Neural cell (in vitro differentiated cells): ENCODE data around the gene ARL6IP1. TPM values are rescaled to one million over a fixed set of nuclear protein-coding genes. Genes with fewer than 3 reads are reported as not detected.
"Not testable (repeated sequence)": the region's sequence is repeated elsewhere in the genome, so short reads cannot be mapped to it uniquely, and the experiment has no call there.

Experiments
- H2AFZ ChIP-seq: fragments of 200-600, 300-800 bp; sonication (generic), shearing (Covaris generic); 2 replicates; pipeline ENCODE4 v1.6.0; 2014; ENCODE audit warnings: low read depth, mild to moderate bottlenecking, antibody characterized with exemption, low read length, moderate library complexity
- H3F3A ChIP-seq: fragments of 200-600 bp; shearing (Covaris generic); 2 replicates; pipeline ENCODE4 v1.6.1; 2016; ENCODE audit warnings: mild to moderate bottlenecking, moderate library complexity, mixed read lengths, antibody characterized with exemption, low read length; ENCODE audit not compliant: insufficient read depth, poor library complexity, severe bottlenecking
- H3K27ac ChIP-seq: fragments of 200-600, 300-800 bp; sonication (generic), shearing (Covaris generic); 2 replicates; pipeline ENCODE4 v1.5.1; 2014; ENCODE audit warnings: mild to moderate bottlenecking, low read length, moderate library complexity
- H3K27me3 ChIP-seq: fragments of 300-800, 200-600 bp; sonication (generic), shearing (Covaris generic); 2 replicates; pipeline ENCODE4 v1.6.0; 2014; ENCODE audit warnings: mild to moderate bottlenecking, low read depth, low read length, moderate library complexity; ENCODE audit not compliant: insufficient read depth
- H3K36me3 ChIP-seq: fragments of 300-800, 200-600 bp; sonication (generic), shearing (Covaris generic); 2 replicates; pipeline ENCODE4 v1.5.1; 2014; ENCODE audit warnings: mild to moderate bottlenecking, antibody characterized with exemption, low read length, moderate library complexity; ENCODE audit not compliant: insufficient read depth
- H3K4me2 ChIP-seq: fragments of 300-800, 200-600 bp; sonication (generic), shearing (Covaris generic); 2 replicates; pipeline ENCODE4 v1.6.0; 2014; ENCODE audit warnings: mild to moderate bottlenecking, low read length
- H3K4me3 ChIP-seq: fragments of 300-800, 200-600 bp; sonication (generic), shearing (Covaris generic); 2 replicates; pipeline ENCODE4 v1.5.1; 2014; ENCODE audit warnings: mild to moderate bottlenecking, low read length, moderate library complexity
- H3K79me2 ChIP-seq: fragments of 200-600 bp; shearing (Covaris generic); replicated peaks from 2 replicates; pipeline ENCODE4 v1.6.0; 2014; ENCODE audit warnings: mild to moderate bottlenecking, low read length, moderate library complexity; ENCODE audit not compliant: insufficient read depth
- H3K9ac ChIP-seq: fragments of 300-800, 200-600 bp; sonication (generic), shearing (Covaris generic); 2 replicates; pipeline ENCODE4 v1.6.1; 2016; ENCODE audit warnings: mild to moderate bottlenecking, low read length, mixed read lengths
- H3K9me2 ChIP-seq: fragments of 200-600 bp; shearing (Covaris generic); 2 replicates; pipeline ENCODE4 v1.6.1; 2016; ENCODE audit warnings: mild to moderate bottlenecking, low read length, mixed read lengths; ENCODE audit not compliant: insufficient read depth
- H3K9me3 ChIP-seq: fragments of 200-600, 300-800 bp; sonication (generic), shearing (Covaris generic); 2 replicates; pipeline ENCODE4 v1.6.1; 2016; ENCODE audit warnings: mild to moderate bottlenecking, mixed run types, low read length, moderate library complexity, mixed read lengths
- H4K20me1 ChIP-seq: fragments of 200-600 bp; shearing (Covaris generic); 2 replicates; pipeline ENCODE4 v1.6.1; 2016; ENCODE audit warnings: mild to moderate bottlenecking, mixed run types; ENCODE audit not compliant: insufficient read depth
- CTCF ChIP-seq: fragments of 450-650 bp; IDR thresholded peaks from 2 replicates; pipeline ENCODE4 v1.5.1; 2014; ENCODE audit warnings: antibody characterized with exemption, mild to moderate bottlenecking, moderate library complexity; ENCODE audit not compliant: poor library complexity, severe bottlenecking
- RAD21 ChIP-seq: fragments of 450-650 bp; conservative IDR thresholded peaks from 2 replicates; pipeline ENCODE4 v1.6.1; 2014; ENCODE audit warnings: antibody characterized with exemption, mild to moderate bottlenecking, moderate library complexity
- SMC3 ChIP-seq: fragments of 450-650 bp; conservative IDR thresholded peaks from 2 replicates; pipeline ENCODE4 v1.6.1; 2014; ENCODE audit warnings: antibody characterized with exemption, mild to moderate bottlenecking, moderate library complexity; ENCODE audit not compliant: poor library complexity
- polyA plus RNA-seq: library from polyadenylated mRNA; depleted of rRNA; stranded (reverse); fragments of >200 nt; gene quantifications from 2 replicates; pipeline ENCODE4 v1.2.3, GENCODE V29; 2014

ARL6IP1 gene
- polyA plus RNA-seq, 1 donor from 2014 or later: 556 TPM

GRCh38 chr16:18772171-18772570, 29.2 kb downstream of the ARL6IP1 start:
- not testable (repeated sequence) for H3K9ac ChIP-seq, H3K9me2 ChIP-seq, H4K20me1 ChIP-seq, H3K36me3 ChIP-seq, H3F3A ChIP-seq, H3K27me3 ChIP-seq, H3K4me2 ChIP-seq, H3K79me2 ChIP-seq, H3K27ac ChIP-seq, H3K9me3 ChIP-seq, H2AFZ ChIP-seq, H3K4me3 ChIP-seq

- H2AFZ ChIP-seq, H3K36me3 ChIP-seq, H3K9me2 ChIP-seq, H3K4me3 ChIP-seq, H3K9me3 ChIP-seq, H3K4me2 ChIP-seq, H3K79me2 ChIP-seq, H4K20me1 ChIP-seq, H3K27ac ChIP-seq, H3K9ac ChIP-seq, H3K27me3 ChIP-seq, H3F3A ChIP-seq: not testable (repeated sequence)
Measured at GRCh38 chr16:18770336-18770962, 30.9 kb downstream of the ARL6IP1 start.

- H3K4me2 ChIP-seq, H2AFZ ChIP-seq, H3K4me3 ChIP-seq, H3K27ac ChIP-seq, H3K79me2 ChIP-seq, H3K9me2 ChIP-seq, H3K27me3 ChIP-seq, H3K36me3 ChIP-seq, H3K9ac ChIP-seq, H3F3A ChIP-seq, H4K20me1 ChIP-seq, H3K9me3 ChIP-seq: not testable (repeated sequence)
Measured at GRCh38 chr16:18767217-18767616, 34.1 kb downstream of the ARL6IP1 start.

GRCh38 chr16:18762713-18763112, 38.6 kb downstream of the ARL6IP1 start:
- H3K4me2 ChIP-seq, H3K9me3 ChIP-seq, H2AFZ ChIP-seq, H3K79me2 ChIP-seq, H3K9ac ChIP-seq, H3K36me3 ChIP-seq, H4K20me1 ChIP-seq, H3K27ac ChIP-seq, H3K4me3 ChIP-seq, H3K27me3 ChIP-seq, H3K9me2 ChIP-seq, H3F3A ChIP-seq: not testable (repeated sequence)

- TF ChIP-seq CTCF: peak; percentile 70
- TF ChIP-seq SMC3: peak; percentile 73
- peak; percentile 75 for TF ChIP-seq RAD21
- not testable (repeated sequence) for H3F3A ChIP-seq, H3K27me3 ChIP-seq, H3K9me3 ChIP-seq, H3K9ac ChIP-seq, H3K79me2 ChIP-seq, H2AFZ ChIP-seq, H4K20me1 ChIP-seq, H3K27ac ChIP-seq, H3K9me2 ChIP-seq, H3K4me2 ChIP-seq, H3K36me3 ChIP-seq, H3K4me3 ChIP-seq
Measured at GRCh38 chr16:18759598-18760520, 41.5 kb downstream of the ARL6IP1 start.

GRCh38 chr16:18757960-18758660, 43.2 kb downstream of the ARL6IP1 start:
- not testable (repeated sequence) for H3K9ac ChIP-seq, H3K9me2 ChIP-seq, H3K9me3 ChIP-seq, H3K4me3 ChIP-seq, H2AFZ ChIP-seq, H3K36me3 ChIP-seq, H3F3A ChIP-seq, H3K27ac ChIP-seq, H3K4me2 ChIP-seq, H3K79me2 ChIP-seq, H4K20me1 ChIP-seq, H3K27me3 ChIP-seq
